ENCODE results near the gene TSPYL2. TPM values are rescaled to one million over a fixed set of nuclear protein-coding genes. Genes with fewer than 3 reads are reported as not detected.

TSPYL2 gene
- total RNA-seq, 2 experiments from 2014 or later = 56.7 to 73.3 TPM

GRCh38 chrX:53093177-53093655 lies 11.0 kb downstream of the TSPYL2 start:
- Mint-ChIP-seq H3K27me3 (no peaks in the 10 kb centered on the region), H3K9me3 (ENCODE audit: low read depth) (no peaks in the 10 kb centered on the region), H3K27ac (peak overlapping the region; percentile 91), H3K4me1 (peaks cover 26% of the 10 kb centered on the region), H3K36me3 (ENCODE audit: low read depth) (peaks cover 6% of the 10 kb centered on the region), H3K4me3 (peak overlapping the region; percentile 90)
- POLR2A ChIA-PET = no interaction called here
- CTCF ChIA-PET = no interaction called here
- ATAC-seq = peak; percentile 74
- DNase-seq = peak; percentile 90
- intact Hi-C loops (cut with DNase I, micrococcal nuclease) = loop anchor here (1.0 to 10.0 kb wide), 7 partner anchors 11 to 521 kb away; partner anchors contain the start of gene TSPYL2 (in 1 of the 2)

GRCh38 chrX:53093748-53094581 lies 11.8 kb downstream of the TSPYL2 start, which contains the start of gene KANTR:
KANTR (plus strand) TSS chrX:53094142; CDS start chrX:53124273, 30,131 bp downstream.
- Mint-ChIP-seq H3K9me3 (ENCODE audit: low read depth) (no peaks in the 10 kb centered on the region), H3K4me1 (peaks cover 19% of the 10 kb centered on the region), H3K4me3 (peak within 1 kb of the TSS; percentile 90), H3K36me3 (ENCODE audit: low read depth) (peaks cover 3% of the 10 kb centered on the region), H3K27me3 (no peaks in the 10 kb centered on the region), H3K27ac (peak within 1 kb of the TSS; percentile 91)
- ChIA-PET POLR2A (interaction anchor here (0.6 to 0.8 kb wide), 2 partner anchors 12 to 32 kb away, joined by 3 to 6 read pairs; partner anchors contain the start of gene TSPYL2), CTCF (no interaction called here)
- intact Hi-C loops (cut with DNase I, micrococcal nuclease) = loop anchor here (1.0 to 10.0 kb wide), 8 partner anchors 12 to 522 kb away; partner anchors contain the start of genes KDM5C (in 1 of the 2) and TSPYL2 (in 1 of the 2)
- ATAC-seq (peak; percentile 89), DNase-seq (peak; percentile 86)

- Mint-ChIP-seq H3K4me1 (peaks cover 14% of the 10 kb centered on the region), H3K27ac (peak overlapping the region; percentile 91), H3K27me3 (no peaks in the 10 kb centered on the region), H3K9me3 (ENCODE audit: low read depth) (no peaks in the 10 kb centered on the region), H3K36me3 (ENCODE audit: low read depth) (peaks cover 6% of the 10 kb centered on the region), H3K4me3 (peak overlapping the region; percentile 90)
- ChIA-PET CTCF (interaction anchor here (0.7 kb wide), 1 partner anchor 146 kb away, joined by 4 read pairs; no protein-coding TSS in a partner anchor), POLR2A (interaction anchor here (0.8 kb wide), 1 partner anchor 13 kb away, joined by 6 read pairs; the partner anchor contains the start of gene TSPYL2)
- DNase-seq (no peak), ATAC-seq (no peak)
- intact Hi-C loops (cut with DNase I, micrococcal nuclease) = loop anchor here (1.0 to 10.0 kb wide), 5 partner anchors 97 to 522 kb away; partner anchors contain the start of gene KDM5C (in 1 of the 2)
Measured at GRCh38 chrX:53094582-53094905, 12.4 kb downstream of the TSPYL2 start.

GRCh38 chrX:53095796-53096195 lies 13.6 kb downstream of the TSPYL2 start:
- no peak overlapping the region for H3K4me3 Mint-ChIP-seq
- H3K27ac Mint-ChIP-seq = no peak overlapping the region
- DNase-seq (no peak), ATAC-seq (no peak)
- intact Hi-C loops (cut with DNase I, micrococcal nuclease) = loop anchor here in 1 of 2 experiments (10.0 kb wide), 1 partner anchor 99 kb away; no protein-coding TSS in a partner anchor
- no peaks in the 10 kb centered on the region for H3K27me3 Mint-ChIP-seq
- H3K36me3 Mint-ChIP-seq (ENCODE audit: low read depth) = peaks cover 8% of the 10 kb centered on the region
- H3K4me1 Mint-ChIP-seq = peaks cover 14% of the 10 kb centered on the region
- H3K9me3 Mint-ChIP-seq (ENCODE audit: low read depth) = no peaks in the 10 kb centered on the region
- CTCF ChIA-PET = interaction anchor here (0.6 to 0.8 kb wide), 3 partner anchors 20 to 1177 kb away, joined by 3 read pairs; no protein-coding TSS in a partner anchor
- POLR2A ChIA-PET = no interaction called here

- Mint-ChIP-seq H3K4me3 (no peak overlapping the region), H3K9me3 (ENCODE audit: low read depth) (no peaks in the 10 kb centered on the region), H3K27me3 (no peaks in the 10 kb centered on the region), H3K4me1 (peaks cover 3% of the 10 kb centered on the region), H3K27ac (no peak overlapping the region), H3K36me3 (ENCODE audit: low read depth) (peaks cover 3% of the 10 kb centered on the region)
- no peak for ATAC-seq
- ChIA-PET CTCF (interaction anchor here (0.5 to 0.7 kb wide), 2 partner anchors 72 to 125 kb away, joined by 3 read pairs; no protein-coding TSS in a partner anchor), POLR2A (no interaction called here)
- no peak for DNase-seq
- intact Hi-C loops (cut with DNase I, micrococcal nuclease) = no loop called here
Measured at GRCh38 chrX:53114864-53115549, 32.8 kb downstream of the TSPYL2 start.

GRCh38 chrX:53115550-53115874 lies 33.3 kb downstream of the TSPYL2 start:
- intact Hi-C loops (cut with DNase I, micrococcal nuclease) = no loop called here
- Mint-ChIP-seq H3K27ac (no peak overlapping the region), H3K4me3 (no peak overlapping the region), H3K9me3 (ENCODE audit: low read depth) (no peaks in the 10 kb centered on the region), H3K36me3 (ENCODE audit: low read depth) (peaks cover 3% of the 10 kb centered on the region), H3K27me3 (no peaks in the 10 kb centered on the region), H3K4me1 (peaks cover 3% of the 10 kb centered on the region)
- no peak for ATAC-seq
- DNase-seq = no peak
- POLR2A ChIA-PET = no interaction called here
- CTCF ChIA-PET = interaction anchor here (0.7 kb wide), 1 partner anchor 71 kb away, joined by 3 read pairs; no protein-coding TSS in a partner anchor

- Mint-ChIP-seq H3K27ac (no peak overlapping the region), H3K27me3 (no peaks in the 10 kb centered on the region), H3K4me1 (peaks cover 3% of the 10 kb centered on the region), H3K4me3 (no peak overlapping the region), H3K36me3 (ENCODE audit: low read depth) (peaks cover 3% of the 10 kb centered on the region), H3K9me3 (ENCODE audit: low read depth) (no peaks in the 10 kb centered on the region)
- intact Hi-C loops (cut with DNase I, micrococcal nuclease) = no loop called here
- no peak for DNase-seq
- POLR2A ChIA-PET = no interaction called here
- ATAC-seq = no peak
- CTCF ChIA-PET = no interaction called here
Measured at GRCh38 chrX:53116101-53116500, 33.9 kb downstream of the TSPYL2 start.

- CTCF ChIA-PET = no interaction called here
- Mint-ChIP-seq H3K36me3 (ENCODE audit: low read depth) (peaks cover 8% of the 10 kb centered on the region), H3K4me3 (no peak overlapping the region), H3K4me1 (peaks cover 13% of the 10 kb centered on the region), H3K27me3 (no peaks in the 10 kb centered on the region), H3K27ac (no peak overlapping the region), H3K9me3 (ENCODE audit: low read depth) (peaks cover 2% of the 10 kb centered on the region)
- DNase-seq = no peak
- no peak for ATAC-seq
- intact Hi-C loops (cut with DNase I, micrococcal nuclease) = no loop called here
- POLR2A ChIA-PET = interaction anchor here (0.6 kb wide), 1 partner anchor 470 kb away, joined by 7 read pairs; no protein-coding TSS in a partner anchor
Measured at GRCh38 chrX:53122013-53122412, 39.8 kb downstream of the TSPYL2 start.

- peaks cover 7% of the 10 kb centered on the region for H3K36me3 Mint-ChIP-seq (ENCODE audit: low read depth)
- ATAC-seq = no peak
- no peaks in the 10 kb centered on the region for H3K27me3 Mint-ChIP-seq
- DNase-seq = no peak
- no peak overlapping the region for H3K4me3 Mint-ChIP-seq
- H3K4me1 Mint-ChIP-seq = peaks cover 13% of the 10 kb centered on the region
- intact Hi-C loops (cut with DNase I, micrococcal nuclease) = no loop called here
- peaks cover 2% of the 10 kb centered on the region for H3K9me3 Mint-ChIP-seq (ENCODE audit: low read depth)
- ChIA-PET POLR2A (no interaction called here), CTCF (no interaction called here)
- no peak overlapping the region for H3K27ac Mint-ChIP-seq
Measured at GRCh38 chrX:53125506-53125905, 43.3 kb downstream of the TSPYL2 start.

- Mint-ChIP-seq H3K27ac (no peak overlapping the region), H3K27me3 (no peaks in the 10 kb centered on the region), H3K4me1 (peaks cover 13% of the 10 kb centered on the region), H3K36me3 (ENCODE audit: low read depth) (peaks cover 10% of the 10 kb centered on the region), H3K4me3 (no peak overlapping the region), H3K9me3 (ENCODE audit: low read depth) (peaks cover 2% of the 10 kb centered on the region)
- no peak for DNase-seq
- CTCF ChIA-PET = interaction anchor here (0.6 to 1.4 kb wide), 2 partner anchors 13 to 558 kb away, joined by 3 read pairs; no protein-coding TSS in a partner anchor
- ATAC-seq = no peak
- intact Hi-C loops (cut with DNase I, micrococcal nuclease) = no loop called here
- POLR2A ChIA-PET = interaction anchor here (0.7 kb wide), 1 partner anchor 32 kb away, joined by 3 read pairs; the partner anchor contains the start of gene KANTR
Measured at GRCh38 chrX:53126377-53126776, 44.2 kb downstream of the TSPYL2 start.

GRCh38 chrX:53128097-53128749 lies 46.1 kb downstream of the TSPYL2 start:
- H3K36me3 Mint-ChIP-seq (ENCODE audit: low read depth) = peaks cover 10% of the 10 kb centered on the region
- intact Hi-C loops (cut with DNase I, micrococcal nuclease) = no loop called here
- ChIA-PET POLR2A (no interaction called here), CTCF (no interaction called here)
- ATAC-seq (no peak), DNase-seq (no peak)
- no peaks in the 10 kb centered on the region for H3K27me3 Mint-ChIP-seq
- H3K4me1 Mint-ChIP-seq = peaks cover 13% of the 10 kb centered on the region
- H3K4me3 Mint-ChIP-seq = no peak overlapping the region
- peaks cover 2% of the 10 kb centered on the region for H3K9me3 Mint-ChIP-seq (ENCODE audit: low read depth)
- no peak overlapping the region for H3K27ac Mint-ChIP-seq

Data from activated CD4-positive, alpha-beta T cell treated with anti-CD3 and anti-CD28 coated beads for 36 hours (primary cell).